Transverse colon (tissue), 4 donors: ENCODE results near the gene NOA1. TPM values are rescaled to one million over a fixed set of nuclear protein-coding genes. Genes with fewer than 3 reads are reported as not detected.

Source experiments
- DNase-seq: peaks from one replicate; pipeline ENCODE4 v3.0.0-alpha.2; 2019
- H3K27ac ChIP-seq, 4 donors: fragments of 200-600 bp; sonication (generic); 2 replicates each; pipeline ENCODE4 v1.5.1; 2016 to 2018; ENCODE audit warnings: inconsistent platforms in 4 of 4
- H3K27me3 ChIP-seq: fragments of 200-600 bp; sonication (generic); 2 replicates; pipeline ENCODE4 v1.5.1; 2017; ENCODE audit warnings: inconsistent platforms
- H3K36me3 ChIP-seq, 4 donors: fragments of 200-600 bp; sonication (generic); 2 replicates each; pipeline ENCODE4 v1.5.1; 2017 to 2019; ENCODE audit warnings: inconsistent platforms in 4 of 4
- H3K4me1 ChIP-seq, 4 donors: fragments of 200-600 bp; sonication (generic); 2 replicates each; pipeline ENCODE4 v1.5.1; 2017 to 2020; ENCODE audit warnings: inconsistent platforms in 4 of 4
- H3K4me3 ChIP-seq, 4 donors: fragments of 200-600 bp; sonication (generic); 1 replicate in 1 of 4; 2 replicates in 3 of 4; pipeline versions ENCODE4 v1.5.1 to v1.6.1; 2017 to 2019; ENCODE audit warnings: inconsistent platforms in 4 of 4
- H3K9me3 ChIP-seq, 2 donors: fragments of 200-600 bp; sonication (generic); 2 replicates each; pipeline ENCODE4 v1.5.1; 2017 to 2019; ENCODE audit warnings: inconsistent platforms in 2 of 2
- CTCF ChIP-seq, 5 experiments: fragments of 200-600 bp in 3 of 5; fragments of 450-650 bp in 2 of 5; sonication (generic) in 3 of 5; IDR thresholded peaks; 1 replicate in 2 of 5; 2 replicates in 3 of 5; pipeline ENCODE4 v1.5.1; 2016 to 2017; ENCODE audit warnings: antibody characterized with exemption in 5 of 5, inconsistent platforms in 3 of 5, mild to moderate bottlenecking in 2 of 5, moderate library complexity in 1 of 5
- EP300 ChIP-seq: sonication (generic); formaldehyde crosslinking; IDR thresholded peaks from one replicate; pipeline ENCODE4 v1.6.1; 2017; ENCODE audit warnings: antibody characterized with exemption, low read depth
- POLR2A ChIP-seq: fragments of 450-650 bp; IDR thresholded peaks from one replicate; pipeline ENCODE4 v1.6.1; 2016; ENCODE audit warnings: antibody characterized with exemption, mild to moderate bottlenecking, moderate library complexity
- POLR2AphosphoS5 ChIP-seq, 3 donors: sonication (generic); formaldehyde crosslinking; IDR thresholded peaks; one replicate each; pipeline ENCODE4 v1.6.1; 2016; ENCODE audit warnings: antibody characterized with exemption in 3 of 3
- WGBS, 2 donors: methylation state at CpG; one replicate each; pipeline ENCODE4 v1.1.5; 2018; ENCODE audit warnings: low coverage in 1 of 2; 5-methylcytosine and 5-hydroxymethylcytosine counted together
- in situ Hi-C, 4 donors: fragments of 200-750 bp; cut with MboI; loops; one replicate each; pipeline versions ENCODE4 v1.15.0 to v1.15.1; 2017; ENCODE audit warnings: low sequenced_read_pairs in 3 of 4, low pct_ligation_motif_present in 1 of 4, low pct_unique_long_range_greater_than_20kb in 1 of 4
- intact Hi-C: fragments of 100-400 bp; cut with DNase I; formaldehyde crosslinking; loops from one replicate; pipeline ENCODE4 v1.15.1; 2023; ENCODE audit warnings: low total_unique reads
- total RNA-seq, 4 donors: library from RNA; depleted of rRNA; stranded (reverse); fragments of >200 nt; gene quantifications; one replicate each; pipeline ENCODE4 v1.1.0, GENCODE V29; 2016

Gene NOA1
- total RNA-seq, 4 donors from 2014 or later: 32.5 to 75.4 (median 39.6) TPM

- in situ Hi-C loops: no loop called here
- peaks cover 0 to 11% (median under 1%) of the 10 kb centered on the region in 4 donors for H3K4me1 ChIP-seq
- intact Hi-C loops: no loop called here
- 95 to 100% methylated on average over 3 of the region's 3 CpGs for WGBS, 2 donors
- peaks cover 0 to 46% (median 22%) of the 10 kb centered on the region in 4 donors for H3K36me3 ChIP-seq
- H3K27me3 ChIP-seq: no peaks in the 10 kb centered on the region
- DNase-seq: no peak
- H3K4me3 ChIP-seq: no peak overlapping the region
- TF ChIP-seq EP300 (no peak), POLR2A (no peak), CTCF (IDR thresholded peaks at IDR 0.05) (no peak), POLR2AphosphoS5 (IDR thresholded peaks at IDR 0.05) (no peak)
- no peak overlapping the region for H3K27ac ChIP-seq
- no peaks in the 10 kb centered on the region for H3K9me3 ChIP-seq
These were observed 9.5 kb upstream of the NOA1 start for GRCh38 chr4:56986952-56987351.

- WGBS, 2 donors: 71 to 84% methylated on average over 1 of the region's 1 CpG
- Histone ChIP-seq H3K27ac (no peak overlapping the region), H3K4me3 (no peak overlapping the region), H3K4me1 (peaks cover under 1 to 18% (median 6%) of the 10 kb centered on the region in 4 donors), H3K27me3 (no peaks in the 10 kb centered on the region), H3K36me3 (peaks cover 0 to 42% (median 18%) of the 10 kb centered on the region in 4 donors), H3K9me3 (no peaks in the 10 kb centered on the region)
- TF ChIP-seq POLR2AphosphoS5 (IDR thresholded peaks at IDR 0.05) (no peak), EP300 (no peak), POLR2A (no peak), CTCF (IDR thresholded peaks at IDR 0.05) (no peak)
- in situ Hi-C loops (no loop called here), intact Hi-C loops (no loop called here)
- DNase-seq: no peak
These were observed 8.8 kb upstream of the NOA1 start for GRCh38 chr4:56986192-56986591.

- DNase-seq: no peak
- Histone ChIP-seq H3K9me3 (no peaks in the 10 kb centered on the region), H3K36me3 (peaks cover 0 to 11% (median 4%) of the 10 kb centered on the region in 4 donors), H3K4me1 (peaks cover 14 to 36% (median 22%) of the 10 kb centered on the region in 4 donors), H3K4me3 (no peak overlapping the region), H3K27me3 (no peaks in the 10 kb centered on the region), H3K27ac (no peak overlapping the region)
- TF ChIP-seq EP300: no peak
- TF ChIP-seq CTCF (IDR thresholded peaks at IDR 0.05): no peak
- no peak for TF ChIP-seq POLR2A
- no peak for TF ChIP-seq POLR2AphosphoS5 (IDR thresholded peaks at IDR 0.05)
- 71 to 81% methylated on average over 4 of the region's 4 CpGs for WGBS, 2 donors
- intact Hi-C loops (no loop called here), in situ Hi-C loops (no loop called here)
These were observed 4.4 kb upstream of the NOA1 start for GRCh38 chr4:56981795-56982201.

DNA sequence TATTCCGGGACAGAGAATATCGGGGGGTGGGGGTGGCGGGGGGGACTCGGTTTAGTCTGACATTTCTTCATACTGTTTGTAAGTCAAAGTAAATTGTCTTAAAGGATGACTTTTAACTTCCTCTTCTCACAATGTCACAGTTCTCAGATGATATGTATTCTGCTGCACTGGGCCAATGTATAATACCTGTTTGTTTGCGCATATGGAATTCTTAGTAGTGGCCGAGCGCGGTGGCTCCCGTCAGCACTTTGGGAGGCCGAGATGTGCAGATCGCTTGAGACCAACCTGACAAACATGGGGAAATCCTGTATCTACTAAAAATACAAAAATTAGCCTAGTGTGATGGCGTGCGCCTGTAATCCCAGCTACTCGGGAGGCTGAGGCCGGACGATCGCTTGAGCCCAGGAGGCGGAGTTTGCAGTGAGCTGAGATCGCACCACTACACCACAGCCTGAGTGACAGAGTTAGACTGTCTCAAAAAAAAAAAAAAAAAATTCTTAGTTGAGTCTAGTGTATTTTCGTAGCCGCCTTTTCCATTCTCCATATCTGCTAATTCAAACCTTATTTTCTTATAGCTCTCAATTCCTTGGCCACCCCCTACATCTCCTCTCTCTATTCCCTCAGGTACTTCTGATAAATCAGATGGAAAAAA lies 2.1 kb upstream of the NOA1 start:
- Histone ChIP-seq H3K27me3 (no peaks in the 10 kb centered on the region), H3K27ac (peak overlapping the region; percentile 96 to 98 (median 97)), H3K9me3 (no peaks in the 10 kb centered on the region), H3K4me3 (peak overlapping the region; percentile 36 to 96 (median 78)), H3K4me1 (peaks cover 14 to 53% (median 41%) of the 10 kb centered on the region in 4 donors), H3K36me3 (no peaks in the 10 kb centered on the region)
- intact Hi-C loops (loop anchor here (5.0 kb wide), 1 partner anchor 72 kb away; the partner anchor contains the start of gene REST), in situ Hi-C loops (no loop called here)
- DNase-seq: peak; percentile 31
- TF ChIP-seq POLR2A: no peak
- no peak for TF ChIP-seq CTCF (IDR thresholded peaks at IDR 0.05)
- WGBS, 2 donors: 9% methylated on average over 16 to 21 of the region's 21 CpGs
